NK-92 (cell line): ENCODE data around the gene TFG.
"Not testable (repeated sequence)": the region's sequence is repeated elsewhere in the genome, so short reads cannot be mapped to it uniquely, and the experiment has no call there.

ENCODE experiments used
- DNase-seq: peaks from one replicate; lab custom pipeline; 2025; ENCODE audit not compliant: unreplicated experiment; lab: John Stamatoyannopoulos, UW

The TFG gene

GRCh38 chr3:100708989-100709841 lies at the start of gene TFG:
TFG (plus strand) TSS chr3:100709494; CDS start chr3:100713686, 4,192 bp downstream.
- DNase-seq: peak; percentile 84

- DNase-seq: not testable (repeated sequence)
Measured at GRCh38 chr3:100661294-100661693, 48.0 kb upstream of the TFG start.

GRCh38 chr3:100662113-100662823 lies 47.0 kb upstream of the TFG start:
- DNase-seq: no peak

- DNase-seq: no peak
Measured at GRCh38 chr3:100665230-100665629, 44.1 kb upstream of the TFG start.

- DNase-seq: not testable (repeated sequence)
Measured at GRCh38 chr3:100666699-100667098, 42.6 kb upstream of the TFG start.

DNA sequence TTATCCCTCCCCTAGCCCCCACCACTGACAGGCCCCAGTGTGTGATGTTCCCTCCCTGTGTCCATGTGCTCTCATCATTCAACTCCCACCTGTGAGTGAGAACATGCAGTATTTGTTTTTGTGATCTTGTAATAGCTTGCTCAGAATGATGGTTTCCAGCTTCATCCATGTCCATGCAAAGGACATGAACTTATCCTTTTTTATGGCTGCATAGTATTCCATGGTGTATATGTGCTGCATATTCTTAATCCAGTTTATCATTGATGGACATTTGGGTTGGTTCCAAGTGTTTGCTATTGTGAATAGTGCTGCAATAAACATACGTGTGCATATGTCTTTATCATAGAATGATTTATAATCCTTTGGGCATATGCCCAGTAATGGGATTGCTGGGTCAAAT lies 42.0 kb upstream of the TFG start:
- DNase-seq: not testable (repeated sequence)

GRCh38 chr3:100670995-100671394 lies 38.3 kb upstream of the TFG start:
- DNase-seq: not testable (repeated sequence)

DNA sequence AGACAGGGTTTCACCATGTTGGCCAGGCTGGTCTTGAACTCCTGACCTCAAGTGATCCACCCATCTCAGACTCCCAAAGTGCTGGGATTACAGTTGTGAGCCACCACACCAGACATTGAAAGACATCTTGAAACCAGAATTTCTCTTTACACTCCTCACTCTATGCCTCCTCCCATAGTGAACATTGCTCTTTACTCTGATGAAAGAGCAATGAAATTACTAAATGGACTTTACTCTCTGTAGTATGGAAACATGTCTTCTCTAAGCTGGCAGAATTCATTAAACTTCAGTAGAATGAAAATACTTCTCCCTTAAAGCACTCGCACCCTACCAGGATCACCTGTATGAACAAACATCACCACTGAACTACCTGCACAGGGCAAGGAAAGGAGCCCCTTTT lies 27.8 kb upstream of the TFG start:
- no peak for DNase-seq

DNA sequence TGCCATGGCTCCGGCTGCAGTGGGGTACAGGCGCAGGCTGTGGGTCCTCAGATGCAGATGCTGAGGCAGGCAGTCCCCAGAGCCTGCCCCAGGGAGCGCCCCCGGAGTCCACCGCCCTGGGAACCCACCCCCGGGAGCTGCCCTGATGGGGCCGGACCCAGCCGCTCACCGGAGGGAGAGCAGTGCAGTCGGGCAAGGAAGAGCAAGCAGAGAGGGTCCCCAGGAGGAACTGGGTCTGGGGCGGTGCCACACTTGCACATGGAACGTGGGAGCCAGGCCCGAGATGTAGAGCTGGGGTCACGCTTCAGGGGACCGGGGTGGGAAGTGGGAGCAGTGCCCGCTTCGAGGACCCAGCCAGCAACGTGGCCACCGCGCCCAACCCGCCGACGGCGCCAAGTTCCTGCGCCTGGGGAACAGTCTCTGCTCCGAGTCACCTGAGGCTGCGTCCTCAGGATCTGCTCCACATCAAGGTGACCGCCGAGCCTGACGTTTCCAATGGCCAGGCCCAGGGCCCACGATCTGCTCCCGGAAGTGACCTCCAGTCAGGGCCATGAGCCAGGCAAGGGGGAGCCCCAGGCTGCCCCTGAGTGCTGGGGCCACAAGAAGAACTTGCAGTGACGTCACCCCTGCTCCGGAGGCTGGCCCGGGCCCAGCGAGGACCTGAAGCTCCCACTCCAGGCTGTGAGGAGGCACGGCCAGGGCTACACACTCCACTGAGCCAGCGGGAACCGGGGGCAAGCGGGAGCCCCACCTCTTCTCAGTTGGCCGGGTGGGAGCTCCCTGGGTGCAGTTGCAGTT lies 27.0 kb upstream of the TFG start:
- DNase-seq: no peak

GRCh38 chr3:100682854-100683760 lies 26.2 kb upstream of the TFG start:
- DNase-seq: no peak

DNA sequence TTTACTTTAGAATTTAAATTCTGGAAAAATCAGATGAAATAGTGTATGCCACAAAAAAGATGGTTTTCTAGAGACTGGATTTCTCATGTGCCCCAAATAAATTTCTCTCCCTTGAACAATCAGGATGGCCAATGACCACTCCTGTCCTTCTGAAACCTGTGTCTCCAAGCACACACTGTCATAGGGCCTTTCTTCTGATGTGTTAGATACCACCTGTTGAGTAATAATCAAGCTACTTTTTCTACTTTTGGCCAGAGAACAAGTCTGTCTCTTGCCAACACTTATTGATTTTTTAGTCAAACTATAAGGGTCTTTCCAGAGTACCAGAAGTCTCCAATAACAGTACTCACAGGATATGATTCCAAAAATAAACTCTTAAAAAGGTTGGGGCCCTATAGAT lies 16.1 kb upstream of the TFG start:
- DNase-seq: no peak

DNA sequence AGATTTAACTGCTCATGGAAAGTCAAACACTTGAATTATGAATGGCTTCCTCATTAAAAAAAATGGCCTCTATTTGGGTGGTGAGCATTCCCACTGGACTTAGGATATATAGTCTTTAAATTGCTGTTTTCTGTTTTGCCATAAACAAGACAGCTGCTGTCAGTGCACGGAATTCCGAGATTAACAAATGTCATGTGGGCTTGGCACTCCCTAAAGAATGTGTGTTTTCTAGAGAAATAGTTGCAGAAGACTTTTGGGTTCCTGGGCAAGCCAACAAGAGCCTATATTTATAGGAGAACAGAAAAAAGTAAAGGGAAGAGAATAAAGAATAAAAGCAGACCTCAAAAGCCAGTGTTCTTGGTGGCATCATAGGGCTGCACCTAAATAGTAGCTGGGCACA lies 13.6 kb upstream of the TFG start:
- DNase-seq: no peak

- DNase-seq: no peak
Measured at GRCh38 chr3:100696161-100696560, 13.1 kb upstream of the TFG start.

- no peak for DNase-seq
Measured at GRCh38 chr3:100697172-100697571, 12.1 kb upstream of the TFG start.

- no peak for DNase-seq
Measured at GRCh38 chr3:100697723-100698285, 11.5 kb upstream of the TFG start.

DNA sequence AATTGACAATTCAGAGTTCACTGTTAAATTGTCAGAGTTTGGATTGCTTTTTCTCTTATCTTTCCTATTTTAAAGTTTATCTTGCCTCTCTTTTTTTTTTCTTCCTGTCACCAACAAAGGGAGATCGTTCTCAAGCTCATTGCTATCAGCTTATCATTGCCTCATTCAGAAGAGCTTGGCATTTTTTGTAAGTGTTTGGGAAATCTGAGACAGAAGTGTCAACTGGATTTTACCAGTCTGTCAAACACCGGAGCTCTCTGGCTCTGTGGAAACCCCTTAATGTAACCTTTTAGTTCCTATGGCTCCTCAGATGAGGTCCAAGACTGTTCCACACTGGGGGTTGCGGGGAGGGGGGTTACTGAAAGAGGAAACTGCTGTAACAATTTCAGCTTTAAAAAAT lies 10.6 kb upstream of the TFG start:
- DNase-seq: no peak

GRCh38 chr3:100700708-100701107 lies 8.6 kb upstream of the TFG start:
- no peak for DNase-seq

GRCh38 chr3:100702082-100702979 lies 7.0 kb upstream of the TFG start:
- DNase-seq: no peak

DNA sequence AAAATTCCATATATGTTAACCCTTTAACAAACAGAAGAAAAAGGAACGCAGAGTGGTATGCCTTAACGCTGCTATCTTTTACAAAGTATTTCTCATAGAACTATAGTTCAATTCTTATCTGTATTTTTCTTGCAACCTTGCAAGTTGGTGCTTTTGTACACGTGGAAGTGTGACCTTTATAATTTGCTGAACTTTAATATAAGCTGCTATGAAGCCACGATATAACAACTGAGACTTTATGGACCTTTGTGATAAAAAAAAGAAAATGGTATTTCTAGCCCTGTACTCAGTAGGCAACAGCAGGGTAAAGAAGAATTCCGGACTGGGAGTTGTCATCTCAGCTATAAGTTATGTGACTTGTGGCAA lies 6.3 kb upstream of the TFG start:
- DNase-seq: no peak
